GM12801 (cell line): Measurements from ENCODE around the gene CXCR3.

Experiments
- TF ChIP-seq, protein P1 (sequence below): IDR thresholded peaks from one replicate; pipeline ENCODE4 v1.5.1; 2011; ENCODE audit warnings: control low read depth; ENCODE audit not compliant: insufficient read length; ENCODE audit errors: extremely low read depth

Gene CXCR3

GRCh38 chrX:71621603-71622002 is 3.3 kb upstream of the CXCR3 start:
- TF ChIP-seq, protein P1, sequence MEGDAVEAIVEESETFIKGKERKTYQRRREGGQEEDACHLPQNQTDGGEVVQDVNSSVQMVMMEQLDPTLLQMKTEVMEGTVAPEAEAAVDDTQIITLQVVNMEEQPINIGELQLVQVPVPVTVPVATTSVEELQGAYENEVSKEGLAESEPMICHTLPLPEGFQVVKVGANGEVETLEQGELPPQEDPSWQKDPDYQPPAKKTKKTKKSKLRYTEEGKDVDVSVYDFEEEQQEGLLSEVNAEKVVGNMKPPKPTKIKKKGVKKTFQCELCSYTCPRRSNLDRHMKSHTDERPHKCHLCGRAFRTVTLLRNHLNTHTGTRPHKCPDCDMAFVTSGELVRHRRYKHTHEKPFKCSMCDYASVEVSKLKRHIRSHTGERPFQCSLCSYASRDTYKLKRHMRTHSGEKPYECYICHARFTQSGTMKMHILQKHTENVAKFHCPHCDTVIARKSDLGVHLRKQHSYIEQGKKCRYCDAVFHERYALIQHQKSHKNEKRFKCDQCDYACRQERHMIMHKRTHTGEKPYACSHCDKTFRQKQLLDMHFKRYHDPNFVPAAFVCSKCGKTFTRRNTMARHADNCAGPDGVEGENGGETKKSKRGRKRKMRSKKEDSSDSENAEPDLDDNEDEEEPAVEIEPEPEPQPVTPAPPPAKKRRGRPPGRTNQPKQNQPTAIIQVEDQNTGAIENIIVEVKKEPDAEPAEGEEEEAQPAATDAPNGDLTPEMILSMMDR, result no peak

DNA sequence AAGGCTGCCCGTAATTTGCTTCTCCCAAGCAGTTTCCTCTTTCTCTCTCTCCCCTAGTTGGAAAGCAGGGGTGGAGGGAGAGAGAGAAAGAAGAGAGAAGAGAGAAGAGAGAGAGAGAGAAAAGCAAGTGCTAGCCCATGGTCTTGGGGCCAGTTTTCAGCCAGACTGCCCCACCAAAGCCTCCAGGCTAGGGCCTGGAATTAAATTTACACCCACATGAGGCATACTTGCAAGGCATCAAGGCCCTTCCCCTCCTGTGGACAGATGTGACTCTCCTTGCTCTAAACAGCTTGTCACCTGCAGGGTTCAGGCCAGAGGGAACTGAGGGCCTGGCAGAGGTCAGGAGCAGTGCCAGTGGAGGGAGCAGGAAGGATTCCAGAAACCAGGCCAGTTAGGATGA is 1.7 kb upstream of the CXCR3 start:
- TF ChIP-seq, protein P1, result no peak

DNA sequence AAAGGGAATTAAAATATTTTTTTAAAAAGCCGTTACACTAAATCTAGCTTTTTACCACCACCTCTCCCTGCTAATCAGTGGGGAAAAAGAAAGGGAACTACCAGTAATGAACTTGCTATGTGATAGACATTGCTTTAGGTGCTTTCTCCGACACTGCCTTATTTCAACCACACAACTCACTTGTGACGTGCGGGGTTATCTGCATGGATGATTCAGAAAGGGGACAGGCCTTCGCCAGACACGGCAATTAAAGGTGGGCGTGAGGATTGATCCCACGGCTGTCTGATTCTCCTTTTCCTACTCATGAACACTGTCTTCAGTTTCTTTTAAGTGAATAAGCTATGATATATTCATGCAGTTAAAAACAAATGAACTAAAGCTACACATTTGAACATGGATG is 882 bp upstream of the CXCR3 start:
- TF ChIP-seq, protein P1, result no peak

DNA sequence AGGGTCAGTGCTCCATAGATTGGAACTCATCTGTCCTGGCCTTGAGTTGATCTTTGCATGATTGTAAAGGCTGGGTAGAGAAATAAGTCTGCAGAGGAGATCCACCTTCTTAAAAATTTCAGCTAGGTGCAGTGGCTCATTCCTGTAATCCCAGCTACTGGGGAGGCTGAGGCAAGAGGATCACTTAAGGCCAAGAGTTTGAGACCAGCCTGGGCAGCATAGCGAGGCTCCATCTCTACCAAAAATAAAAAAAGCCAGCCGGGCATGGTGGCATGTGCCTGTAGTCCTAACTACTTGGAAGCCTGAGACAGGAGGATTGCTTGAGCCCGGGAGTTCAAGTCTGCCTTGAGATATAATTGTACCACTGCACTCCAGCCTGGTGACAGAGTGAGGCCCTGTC is 476 bp upstream of the CXCR3 start:
- TF ChIP-seq, protein P1, result no peak

DNA sequence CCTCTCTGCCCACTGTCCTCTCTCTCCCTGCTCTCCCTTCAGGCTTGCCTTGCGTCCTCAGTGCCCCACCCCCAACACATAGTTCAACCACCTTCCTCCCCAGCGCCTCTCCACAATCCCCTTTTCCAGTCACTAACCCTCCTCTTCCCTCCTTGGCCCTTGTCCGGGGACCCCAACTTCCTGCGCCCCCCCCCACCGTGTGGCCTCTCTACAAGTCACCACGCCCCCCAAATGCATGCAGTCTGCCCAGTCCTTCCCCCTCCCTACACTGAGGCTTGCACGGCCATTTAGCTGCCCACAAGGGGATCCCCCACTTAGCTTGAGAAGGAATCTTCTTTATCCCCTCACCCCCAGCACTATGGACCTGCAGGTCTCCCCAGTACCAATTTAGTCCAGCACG is 569 bp downstream of the CXCR3 start:
- TF ChIP-seq, protein P1, result no peak

- TF ChIP-seq, protein P1, result no peak
Observed at GRCh38 chrX:71616672-71617529, 1.4 kb downstream of the CXCR3 start.

- TF ChIP-seq, protein P1, result no peak
Observed at GRCh38 chrX:71615954-71616353, 2.4 kb downstream of the CXCR3 start.
